ENCODE measurements around the gene MBD3.

The MBD3 gene

DNA sequence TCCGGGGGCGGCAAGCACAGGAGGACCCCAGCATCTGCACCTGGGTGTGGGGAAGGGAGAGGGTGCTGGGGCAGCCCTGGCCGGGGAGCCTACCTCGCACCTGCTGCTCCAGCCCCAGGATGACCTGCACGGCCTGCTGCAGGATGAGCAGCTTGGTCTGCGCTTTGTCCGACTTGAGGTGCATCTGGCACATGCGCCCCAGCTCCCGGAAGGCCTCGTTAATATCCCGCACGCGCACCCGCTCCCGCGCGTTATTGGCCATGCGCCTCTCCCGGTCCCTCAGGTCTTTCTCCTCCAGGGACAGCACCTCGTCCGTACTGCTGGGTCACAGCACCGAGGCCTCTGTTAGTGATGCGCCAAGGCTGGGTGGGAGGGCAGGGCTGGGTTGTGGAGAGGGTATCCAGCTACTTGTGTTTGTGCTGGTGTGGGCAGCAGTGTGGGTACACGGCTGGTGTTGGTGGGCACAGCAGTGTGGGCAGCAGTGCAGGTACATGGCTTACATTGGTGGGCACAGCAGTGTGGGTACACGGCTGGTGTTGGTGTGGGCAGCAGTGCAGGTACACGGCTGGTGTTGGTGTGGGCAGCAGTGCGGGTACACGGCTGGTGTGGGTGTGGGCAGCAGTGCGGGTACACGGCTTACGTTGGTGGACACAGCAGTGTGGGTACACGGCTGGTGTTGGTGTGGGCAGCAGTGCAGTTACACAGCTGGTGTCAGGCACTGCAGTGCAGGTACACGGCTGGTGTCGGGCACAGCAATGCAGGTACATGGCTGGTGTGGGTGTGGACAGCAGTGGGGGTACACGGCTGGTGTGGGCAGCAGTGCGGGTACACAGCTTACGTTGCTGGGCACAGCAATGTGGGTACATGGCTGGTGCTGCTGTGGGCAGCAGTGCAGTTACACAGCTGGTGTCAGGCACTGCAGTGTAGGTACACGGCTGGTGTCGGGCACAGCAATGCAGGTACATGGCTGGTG lies 19.7 kb upstream of the MBD3 start:
- no peaks in the 10 kb centered on the region for H3K9me3 ChIP-seq (ENCODE audit: control insufficient read depth in 1 of 2, low read length in 2 of 2)
- H3K4me1 ChIP-seq (ENCODE audit: control insufficient read depth in 1 of 2, insufficient read depth in 2 of 2, low read length in 2 of 2): peaks cover 0 to 10% of the 10 kb centered on the region in 2 donors
- no peak overlapping the region for H3K9ac ChIP-seq (ENCODE audit: low read depth in 1 of 2, low read length in 2 of 2)
- no peak overlapping the region for H3K4me3 ChIP-seq (ENCODE audit: low read depth in 1 of 2, low read length in 2 of 2)
- H3K36me3 ChIP-seq (ENCODE audit: control insufficient read depth in 1 of 2, insufficient read depth in 2 of 2, low read length in 2 of 2): peaks cover 29 to 64% of the 10 kb centered on the region in 2 donors
- H3K27ac ChIP-seq (ENCODE audit: low read depth, low read length): no peak overlapping the region
- H3K27me3 ChIP-seq (ENCODE audit: control insufficient read depth in 1 of 2, insufficient read depth in 2 of 2, low read length in 2 of 2): no peaks in the 10 kb centered on the region

DNA sequence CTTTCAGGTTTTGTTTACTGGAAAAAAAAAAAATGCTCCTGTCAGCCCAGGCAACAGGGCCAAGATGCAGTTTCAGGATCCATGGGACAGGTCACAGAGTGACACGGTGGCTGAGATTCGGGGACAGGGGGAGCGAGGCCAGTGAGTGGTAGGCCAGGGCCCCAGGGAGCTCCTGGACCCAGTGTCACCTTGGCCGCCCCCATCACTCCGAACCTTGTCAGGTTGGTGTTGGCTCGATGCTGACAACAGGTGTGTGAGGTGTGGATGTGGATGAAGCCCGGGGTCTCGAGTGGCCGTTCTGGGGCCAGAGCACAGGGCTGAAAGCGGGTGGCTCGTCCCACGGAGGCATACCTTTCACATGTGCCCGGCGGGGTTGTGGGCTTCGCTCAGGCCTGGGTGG lies 18.7 kb upstream of the MBD3 start:
- no peak overlapping the region for H3K27ac ChIP-seq (ENCODE audit: low read depth, low read length)
- no peak overlapping the region for H3K9ac ChIP-seq (ENCODE audit: low read depth in 1 of 2, low read length in 2 of 2)
- H3K9me3 ChIP-seq (ENCODE audit: control insufficient read depth in 1 of 2, low read length in 2 of 2): no peaks in the 10 kb centered on the region
- peaks cover 2 to 8% of the 10 kb centered on the region in 2 donors for H3K4me1 ChIP-seq (ENCODE audit: control insufficient read depth in 1 of 2, insufficient read depth in 2 of 2, low read length in 2 of 2)
- H3K27me3 ChIP-seq (ENCODE audit: control insufficient read depth in 1 of 2, insufficient read depth in 2 of 2, low read length in 2 of 2): no peaks in the 10 kb centered on the region
- H3K36me3 ChIP-seq (ENCODE audit: control insufficient read depth in 1 of 2, insufficient read depth in 2 of 2, low read length in 2 of 2): peaks cover 29 to 56% of the 10 kb centered on the region in 2 donors
- no peak overlapping the region for H3K4me3 ChIP-seq (ENCODE audit: low read depth in 1 of 2, low read length in 2 of 2)

DNA sequence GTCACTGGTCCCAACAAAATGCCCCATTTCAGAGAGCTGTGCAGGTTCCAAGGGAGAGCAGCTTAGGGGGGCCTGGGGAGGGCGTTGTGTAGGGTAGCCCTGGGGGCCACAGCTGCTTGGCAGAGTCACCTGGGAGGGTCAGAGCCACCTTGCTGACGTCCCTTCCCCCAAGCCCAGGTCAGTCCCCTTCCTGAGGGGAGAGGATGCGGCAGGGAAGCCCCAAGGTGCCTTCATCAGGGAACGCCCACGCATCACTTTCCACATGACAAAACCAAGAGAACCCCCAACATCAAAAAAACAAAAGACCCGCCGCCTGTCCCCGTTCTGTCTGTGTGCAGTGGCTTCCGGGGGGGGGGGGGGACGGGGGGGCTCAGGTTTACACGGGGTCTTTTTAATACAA lies 17.9 kb upstream of the MBD3 start:
- peaks cover 24 to 52% of the 10 kb centered on the region in 2 donors for H3K36me3 ChIP-seq (ENCODE audit: control insufficient read depth in 1 of 2, insufficient read depth in 2 of 2, low read length in 2 of 2)
- no peaks in the 10 kb centered on the region for H3K9me3 ChIP-seq (ENCODE audit: control insufficient read depth in 1 of 2, low read length in 2 of 2)
- no peaks in the 10 kb centered on the region for H3K27me3 ChIP-seq (ENCODE audit: control insufficient read depth in 1 of 2, insufficient read depth in 2 of 2, low read length in 2 of 2)
- peaks cover 6 to 16% of the 10 kb centered on the region in 2 donors for H3K4me1 ChIP-seq (ENCODE audit: control insufficient read depth in 1 of 2, insufficient read depth in 2 of 2, low read length in 2 of 2)
- H3K4me3 ChIP-seq (ENCODE audit: low read depth in 1 of 2, low read length in 2 of 2): no peak overlapping the region
- H3K27ac ChIP-seq (ENCODE audit: low read depth, low read length): no peak overlapping the region
- no peak overlapping the region for H3K9ac ChIP-seq (ENCODE audit: low read depth in 1 of 2, low read length in 2 of 2)

DNA sequence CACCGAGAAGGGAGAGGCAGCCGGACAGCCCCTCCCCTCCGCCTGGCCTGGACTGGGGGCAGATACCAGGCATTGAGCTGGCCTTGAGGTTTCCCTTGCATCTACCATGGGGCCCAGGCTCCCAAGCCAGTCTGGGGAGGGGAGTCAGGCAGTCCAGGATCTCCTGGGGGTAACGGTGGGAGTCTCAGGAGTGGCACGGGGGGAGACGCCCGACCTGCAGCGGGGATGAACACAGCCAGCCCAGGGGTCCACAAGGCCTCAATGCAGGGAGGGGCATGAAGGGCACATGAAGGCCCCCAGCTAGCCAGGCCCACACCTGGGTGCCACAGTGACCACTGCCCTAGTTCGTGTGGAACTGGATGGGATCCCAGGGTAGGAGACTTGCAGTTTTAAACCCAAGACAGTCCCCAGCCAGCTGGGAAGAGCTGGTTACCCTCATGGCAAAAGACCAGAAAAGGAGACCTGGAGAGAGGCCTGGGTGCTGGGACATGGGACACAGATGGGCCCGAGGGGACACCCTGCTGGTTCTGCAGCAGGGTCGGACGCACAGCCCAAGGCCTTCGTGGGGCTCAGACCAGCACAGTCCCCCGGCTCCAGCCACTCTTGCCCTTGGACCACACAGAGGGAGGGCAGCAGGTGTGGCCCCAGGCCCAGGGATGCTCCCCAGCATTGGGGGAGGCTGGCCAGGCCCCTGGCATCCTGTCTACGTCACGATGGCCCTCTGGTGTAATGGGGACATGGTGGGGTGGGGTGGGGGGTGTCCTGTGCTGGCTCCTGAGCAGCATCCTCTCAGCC lies 17.2 kb upstream of the MBD3 start:
- no peak overlapping the region for H3K4me3 ChIP-seq (ENCODE audit: low read depth in 1 of 2, low read length in 2 of 2)
- no peak overlapping the region for H3K27ac ChIP-seq (ENCODE audit: low read depth, low read length)
- H3K9me3 ChIP-seq (ENCODE audit: control insufficient read depth in 1 of 2, low read length in 2 of 2): no peaks in the 10 kb centered on the region
- H3K36me3 ChIP-seq (ENCODE audit: control insufficient read depth in 1 of 2, insufficient read depth in 2 of 2, low read length in 2 of 2): peaks cover 19 to 47% of the 10 kb centered on the region in 2 donors
- H3K27me3 ChIP-seq (ENCODE audit: control insufficient read depth in 1 of 2, insufficient read depth in 2 of 2, low read length in 2 of 2): no peaks in the 10 kb centered on the region
- no peak overlapping the region for H3K9ac ChIP-seq (ENCODE audit: low read depth in 1 of 2, low read length in 2 of 2)
- H3K4me1 ChIP-seq (ENCODE audit: control insufficient read depth in 1 of 2, insufficient read depth in 2 of 2, low read length in 2 of 2): peaks cover 6 to 17% of the 10 kb centered on the region in 2 donors

DNA sequence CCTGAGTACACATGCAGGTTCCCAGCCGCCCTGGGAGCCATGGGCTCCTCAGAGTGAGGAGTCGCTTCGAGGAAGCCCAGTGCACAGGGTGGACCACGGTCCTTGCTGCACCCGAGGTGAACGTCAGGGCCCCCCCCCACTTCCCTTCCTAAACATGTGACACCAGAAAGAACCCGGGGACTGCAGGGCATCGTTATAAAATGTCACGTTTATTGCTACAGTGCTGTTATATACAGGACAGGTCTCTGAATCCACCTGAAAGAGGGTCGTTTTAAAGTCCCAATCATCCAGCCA lies 16.4 kb upstream of the MBD3 start:
- no peak overlapping the region for H3K27ac ChIP-seq (ENCODE audit: low read depth, low read length)
- H3K9ac ChIP-seq (ENCODE audit: low read depth in 1 of 2, low read length in 2 of 2): no peak overlapping the region
- no peaks in the 10 kb centered on the region for H3K27me3 ChIP-seq (ENCODE audit: control insufficient read depth in 1 of 2, insufficient read depth in 2 of 2, low read length in 2 of 2)
- H3K36me3 ChIP-seq (ENCODE audit: control insufficient read depth in 1 of 2, insufficient read depth in 2 of 2, low read length in 2 of 2): peaks cover 15 to 38% of the 10 kb centered on the region in 2 donors
- no peak overlapping the region for H3K4me3 ChIP-seq (ENCODE audit: low read depth in 1 of 2, low read length in 2 of 2)
- H3K4me1 ChIP-seq (ENCODE audit: control insufficient read depth in 1 of 2, insufficient read depth in 2 of 2, low read length in 2 of 2): peaks cover 6 to 23% of the 10 kb centered on the region in 2 donors
- H3K9me3 ChIP-seq (ENCODE audit: control insufficient read depth in 1 of 2, low read length in 2 of 2): no peaks in the 10 kb centered on the region

DNA sequence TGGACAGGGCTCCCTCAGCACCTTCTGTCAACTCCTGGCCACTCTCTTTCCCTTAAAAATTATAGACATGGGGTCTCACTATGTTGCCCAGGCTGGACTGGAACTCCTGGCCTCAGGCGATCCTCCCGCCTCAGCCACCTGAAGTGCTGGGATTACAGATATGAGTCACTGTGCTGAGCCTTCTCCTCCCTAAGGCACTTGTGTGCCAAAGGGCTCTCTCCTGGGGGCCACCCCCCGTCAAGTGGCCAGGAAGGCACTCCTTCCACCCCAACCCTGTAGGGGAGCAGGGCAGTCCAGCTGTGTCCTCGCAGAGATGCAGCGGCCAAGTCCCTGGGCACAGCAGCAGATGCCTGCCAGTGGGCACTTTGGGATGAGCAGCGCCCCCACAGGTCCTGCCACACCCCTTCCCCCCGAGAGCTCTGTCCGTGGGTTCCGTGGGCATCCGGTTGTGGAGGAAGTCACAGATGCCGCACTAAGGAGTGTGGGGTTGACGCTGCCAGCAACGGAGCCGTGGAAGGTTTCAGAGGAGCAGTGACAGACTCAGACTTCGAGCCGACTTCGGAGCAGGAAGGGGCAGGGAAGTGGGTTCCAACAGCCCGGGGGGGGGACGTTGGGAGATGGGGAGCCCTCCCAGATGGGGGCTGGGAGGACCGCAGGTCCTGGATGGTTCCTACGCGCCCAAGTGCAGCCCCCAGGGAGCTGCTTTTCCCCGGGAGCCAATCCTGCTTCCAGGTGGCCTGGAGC lies 15.9 kb upstream of the MBD3 start:
- Histone ChIP-seq H3K9me3 (ENCODE audit: control insufficient read depth in 1 of 2, low read length in 2 of 2) (no peaks in the 10 kb centered on the region), H3K4me1 (ENCODE audit: control insufficient read depth in 1 of 2, insufficient read depth in 2 of 2, low read length in 2 of 2) (peaks cover 6 to 28% of the 10 kb centered on the region in 2 donors), H3K4me3 (ENCODE audit: low read depth in 1 of 2, low read length in 2 of 2) (no peak overlapping the region), H3K9ac (ENCODE audit: low read depth in 1 of 2, low read length in 2 of 2) (no peak overlapping the region), H3K27me3 (ENCODE audit: control insufficient read depth in 1 of 2, insufficient read depth in 2 of 2, low read length in 2 of 2) (no peaks in the 10 kb centered on the region), H3K27ac (ENCODE audit: low read depth, low read length) (no peak overlapping the region), H3K36me3 (ENCODE audit: control insufficient read depth in 1 of 2, insufficient read depth in 2 of 2, low read length in 2 of 2) (peaks cover 9 to 33% of the 10 kb centered on the region in 2 donors)

DNA sequence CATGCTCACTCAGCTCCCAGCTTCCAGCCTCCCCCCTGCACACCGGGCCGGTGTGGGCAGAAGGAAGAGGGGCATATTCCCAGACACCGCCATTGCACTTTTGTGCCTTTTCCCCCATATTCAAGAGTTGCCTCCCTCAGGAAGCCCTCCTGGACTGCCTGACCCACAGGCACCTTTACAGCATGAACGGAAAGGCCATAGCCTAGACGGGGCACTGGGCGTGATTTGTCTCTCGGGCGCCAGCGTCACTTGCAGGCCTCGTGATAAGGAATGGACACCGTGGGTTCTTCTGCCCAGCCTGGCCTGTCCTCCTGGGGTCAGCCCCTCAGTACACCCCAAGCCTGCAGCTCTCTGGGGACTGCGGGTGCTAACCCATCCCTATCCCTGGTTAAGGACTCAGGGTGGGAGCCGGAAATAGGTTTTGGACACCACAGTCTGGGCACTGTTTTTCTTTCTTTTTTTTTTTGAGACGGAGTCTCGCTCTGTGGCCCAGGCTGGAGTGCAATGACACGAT lies 13.5 kb upstream of the MBD3 start:
- H3K27ac ChIP-seq (ENCODE audit: low read depth, low read length): peak overlapping the region; percentile 89
- H3K27me3 ChIP-seq (ENCODE audit: control insufficient read depth in 1 of 2, insufficient read depth in 2 of 2, low read length in 2 of 2): no peaks in the 10 kb centered on the region
- H3K4me1 ChIP-seq (ENCODE audit: control insufficient read depth in 1 of 2, insufficient read depth in 2 of 2, low read length in 2 of 2): peaks cover 11 to 37% of the 10 kb centered on the region in 2 donors
- peak overlapping the region; percentile 62 to 85 for H3K9ac ChIP-seq (ENCODE audit: low read depth in 1 of 2, low read length in 2 of 2)
- H3K36me3 ChIP-seq (ENCODE audit: control insufficient read depth in 1 of 2, insufficient read depth in 2 of 2, low read length in 2 of 2): peaks cover 0 to 15% of the 10 kb centered on the region in 2 donors
- H3K9me3 ChIP-seq (ENCODE audit: control insufficient read depth in 1 of 2, low read length in 2 of 2): no peaks in the 10 kb centered on the region
- H3K4me3 ChIP-seq (ENCODE audit: low read depth in 1 of 2, low read length in 2 of 2): peak overlapping the region; percentile 83 to 86

DNA sequence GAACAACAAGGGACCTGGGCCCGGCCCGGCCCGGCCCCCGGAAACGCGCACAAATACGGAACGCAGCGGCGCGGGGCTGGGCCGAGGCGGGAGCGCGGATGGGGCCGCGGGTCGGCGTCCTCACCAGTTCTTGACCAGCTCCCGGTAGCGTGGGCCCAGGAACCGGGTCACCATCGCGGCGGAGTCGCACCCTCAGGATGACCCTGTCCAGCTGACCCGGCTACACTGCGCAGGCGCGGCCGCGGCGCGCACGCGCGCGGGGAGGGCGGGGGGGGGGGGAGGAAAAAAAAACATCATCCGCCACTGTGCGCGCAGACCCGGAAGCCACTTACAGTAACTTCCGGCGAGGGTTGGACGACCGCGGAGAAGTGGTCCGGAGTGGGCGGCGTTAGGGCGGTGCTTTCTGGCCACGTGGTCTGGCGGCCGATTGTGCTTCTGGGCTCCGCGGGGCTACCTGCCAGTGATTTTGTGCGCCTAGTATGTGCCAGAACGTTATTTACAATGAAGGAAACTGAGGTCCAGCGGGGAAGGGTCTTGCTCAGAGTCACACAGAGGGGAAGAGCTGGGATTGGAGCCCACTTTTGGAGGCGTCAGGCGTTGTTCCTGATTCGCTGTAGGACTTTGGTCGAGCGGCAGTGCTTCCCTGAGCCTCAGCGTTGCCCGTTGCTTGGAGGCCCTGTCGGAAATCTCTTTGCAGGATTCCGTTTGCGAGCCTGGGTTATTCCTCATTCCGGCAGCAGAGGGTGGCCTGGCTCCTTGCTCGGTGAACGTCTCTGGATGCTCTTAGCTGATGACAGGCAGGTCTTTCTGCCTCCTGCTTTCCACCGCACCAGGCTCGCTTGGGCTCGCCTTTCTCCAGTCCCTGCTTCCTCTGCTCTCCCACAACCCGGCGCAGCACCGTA lies 12.8 kb upstream of the MBD3 start, which contains the start of gene UQCR11:
Gene UQCR11 (minus strand): TSS at position 227 of the 902 bp plus-strand sequence. CDS start 53 bp downstream, at position 174.
- H3K36me3 ChIP-seq (ENCODE audit: control insufficient read depth in 1 of 2, insufficient read depth in 2 of 2, low read length in 2 of 2): peaks cover 0 to 12% of the 10 kb centered on the region in 2 donors
- H3K4me3 ChIP-seq (ENCODE audit: low read depth in 1 of 2, low read length in 2 of 2): peak within 1 kb of the TSS; percentile 92 to 97
- no peaks in the 10 kb centered on the region for H3K27me3 ChIP-seq (ENCODE audit: control insufficient read depth in 1 of 2, insufficient read depth in 2 of 2, low read length in 2 of 2)
- H3K9me3 ChIP-seq (ENCODE audit: control insufficient read depth in 1 of 2, low read length in 2 of 2): no peaks in the 10 kb centered on the region
- peak within 1 kb of the TSS; percentile 91 for H3K9ac ChIP-seq (ENCODE audit: low read depth in 1 of 2, low read length in 2 of 2)
- H3K4me1 ChIP-seq (ENCODE audit: control insufficient read depth in 1 of 2, insufficient read depth in 2 of 2, low read length in 2 of 2): peaks cover 11 to 37% of the 10 kb centered on the region in 2 donors
- H3K27ac ChIP-seq (ENCODE audit: low read depth, low read length): peak within 1 kb of the TSS; percentile 89

All from duodenal mucosa (tissue), 2 donors.